ENCODE results near the gene NANOS2. TPM values are rescaled to one million over a fixed set of nuclear protein-coding genes. Genes with fewer than 3 reads are reported as not detected.

The NANOS2 gene
- total and polyA plus RNA-seq, 9 of the 15 experiments (the other 6 are each of a cell fraction or from before 2014, with no cell fraction given): not detected

- peak; percentile 77 for TF ChIP-seq ZBTB33 (CRISPR knock-in tag; IDR thresholded peaks at IDR 0.05)
- TF ChIP-seq ZNF511 (CRISPR knock-in tag; IDR thresholded peaks at IDR 0.05): 0 out of 2 replicates have a peak, but pooled peaks have one; percentile 38
- no peak for TF ChIP-seq NR3C1 (CRISPR knock-in tag; IDR thresholded peaks at IDR 0.05)
- TF ChIP-seq TEAD4 (IDR thresholded peaks at IDR 0.05; ENCODE audit: low read length): 0 out of 2 replicates have a peak, but pooled peaks have one; percentile 7
- TF ChIP-seq TEAD4 (CRISPR knock-in tag; IDR thresholded peaks at IDR 0.05; ENCODE audit: borderline replicate concordance): no peak
- no peak for TF ChIP-seq PATZ1 (CRISPR knock-in tag; IDR thresholded peaks at IDR 0.05; ENCODE audit: borderline replicate concordance)
- no peak for TF ChIP-seq ZNF232 (CRISPR knock-in tag; IDR thresholded peaks at IDR 0.05)
- TF ChIP-seq CREBBP (IDR thresholded peaks at IDR 0.05; ENCODE audit: low read depth, low read length): no peak
- no peak for TF ChIP-seq ZNF518B (CRISPR knock-in tag; IDR thresholded peaks at IDR 0.05)
- TF ChIP-seq MCM5 (IDR thresholded peaks at IDR 0.05; ENCODE audit: low read depth): no peak
- TF ChIP-seq GTF3C2 (IDR thresholded peaks at IDR 0.05; ENCODE audit: borderline replicate concordance, extremely low read depth, insufficient read length): no peak
- no peak for TF ChIP-seq GABPA (tag; conservative IDR thresholded peaks at IDR 0.05; ENCODE audit: low read depth)
- peak; percentile 51 for TF ChIP-seq RBM22 (IDR thresholded peaks at IDR 0.05; ENCODE audit: low read depth, low read length, poor library complexity, severe bottlenecking)
- no peak for TF ChIP-seq HEY1 (CRISPR knock-in tag; IDR thresholded peaks at IDR 0.05; ENCODE audit: borderline replicate concordance)
- TF ChIP-seq EZH2 (IDR thresholded peaks at IDR 0.05; ENCODE audit: borderline replicate concordance, low read depth, low read length): no peak
These were observed 50.5 kb downstream of the NANOS2 start, which contains the start of gene FOXA3 (continued) for GRCh38 chr19:45863840-45864628.

Measured in K562 (cell line).